Mesothelial cell of epicardium (in vitro differentiated cells): ENCODE data around the gene KIRREL2. TPM values are rescaled to one million over a fixed set of nuclear protein-coding genes. Genes with fewer than 3 reads are reported as not detected.

Experiments
- DNase-seq, 2 experiments: peaks; one replicate each; pipeline ENCODE4 v3.0.0; 2021; ENCODE audit warnings: low spot score in 2 of 2; ENCODE audit not compliant: unreplicated experiment in 2 of 2
- H3K27ac Mint-ChIP-seq: 2 replicates; pipeline ENCODE4 v1.8.0; 2021; ENCODE audit warnings: mixed read lengths
- H3K27me3 Mint-ChIP-seq: 2 replicates; pipeline ENCODE4 v1.8.0; 2021; ENCODE audit warnings: low read depth, mixed read lengths
- H3K36me3 Mint-ChIP-seq: 2 replicates; pipeline ENCODE4 v1.8.0; 2021; ENCODE audit warnings: mixed read lengths
- H3K4me1 Mint-ChIP-seq: 2 replicates; pipeline ENCODE4 v1.8.0; 2021; ENCODE audit warnings: mixed read lengths
- H3K4me3 Mint-ChIP-seq: 2 replicates; pipeline ENCODE4 v1.8.0; 2021; ENCODE audit warnings: mild to moderate bottlenecking, moderate library complexity, mixed read lengths
- H3K9me3 Mint-ChIP-seq: 2 replicates; pipeline ENCODE4 v1.8.0; 2021; ENCODE audit warnings: mixed read lengths
- total RNA-seq: library from RNA; stranded (reverse); gene quantifications from 3 replicates; pipeline ENCODE4 v1.2.1, GENCODE V29; 2021
- TF ChIP-seq, protein P1 (sequence below): fragments of 200-600 bp; sonication (generic); IDR thresholded peaks from one replicate; pipeline ENCODE4 v1.5.0; 2021; ENCODE audit warnings: antibody characterized with exemption; ENCODE audit not compliant: unreplicated experiment

The KIRREL2 gene
- total RNA-seq, 1 donor from 2014 or later: 1.4 TPM

GRCh38 chr19:35853038-35853756 lies 3.5 kb upstream of the KIRREL2 start:
- Mint-ChIP-seq H3K27ac (no peak overlapping the region), H3K36me3 (no peaks in the 10 kb centered on the region), H3K27me3 (peaks cover 89% of the 10 kb centered on the region), H3K4me3 (no peak overlapping the region), H3K4me1 (peaks cover 16% of the 10 kb centered on the region), H3K9me3 (no peaks in the 10 kb centered on the region)
- DNase-seq: no peak
- TF ChIP-seq, protein P1, sequence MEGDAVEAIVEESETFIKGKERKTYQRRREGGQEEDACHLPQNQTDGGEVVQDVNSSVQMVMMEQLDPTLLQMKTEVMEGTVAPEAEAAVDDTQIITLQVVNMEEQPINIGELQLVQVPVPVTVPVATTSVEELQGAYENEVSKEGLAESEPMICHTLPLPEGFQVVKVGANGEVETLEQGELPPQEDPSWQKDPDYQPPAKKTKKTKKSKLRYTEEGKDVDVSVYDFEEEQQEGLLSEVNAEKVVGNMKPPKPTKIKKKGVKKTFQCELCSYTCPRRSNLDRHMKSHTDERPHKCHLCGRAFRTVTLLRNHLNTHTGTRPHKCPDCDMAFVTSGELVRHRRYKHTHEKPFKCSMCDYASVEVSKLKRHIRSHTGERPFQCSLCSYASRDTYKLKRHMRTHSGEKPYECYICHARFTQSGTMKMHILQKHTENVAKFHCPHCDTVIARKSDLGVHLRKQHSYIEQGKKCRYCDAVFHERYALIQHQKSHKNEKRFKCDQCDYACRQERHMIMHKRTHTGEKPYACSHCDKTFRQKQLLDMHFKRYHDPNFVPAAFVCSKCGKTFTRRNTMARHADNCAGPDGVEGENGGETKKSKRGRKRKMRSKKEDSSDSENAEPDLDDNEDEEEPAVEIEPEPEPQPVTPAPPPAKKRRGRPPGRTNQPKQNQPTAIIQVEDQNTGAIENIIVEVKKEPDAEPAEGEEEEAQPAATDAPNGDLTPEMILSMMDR: no peak

GRCh38 chr19:35858311-35858710 lies 1.6 kb downstream of the KIRREL2 start:
- H3K27me3 Mint-ChIP-seq: peaks cover 88% of the 10 kb centered on the region
- H3K9me3 Mint-ChIP-seq: no peaks in the 10 kb centered on the region
- peaks cover 21% of the 10 kb centered on the region for H3K4me1 Mint-ChIP-seq
- no peaks in the 10 kb centered on the region for H3K36me3 Mint-ChIP-seq
- TF ChIP-seq, protein P1: no peak
- DNase-seq: no peak
- H3K4me3 Mint-ChIP-seq: no peak overlapping the region
- H3K27ac Mint-ChIP-seq: no peak overlapping the region

DNA sequence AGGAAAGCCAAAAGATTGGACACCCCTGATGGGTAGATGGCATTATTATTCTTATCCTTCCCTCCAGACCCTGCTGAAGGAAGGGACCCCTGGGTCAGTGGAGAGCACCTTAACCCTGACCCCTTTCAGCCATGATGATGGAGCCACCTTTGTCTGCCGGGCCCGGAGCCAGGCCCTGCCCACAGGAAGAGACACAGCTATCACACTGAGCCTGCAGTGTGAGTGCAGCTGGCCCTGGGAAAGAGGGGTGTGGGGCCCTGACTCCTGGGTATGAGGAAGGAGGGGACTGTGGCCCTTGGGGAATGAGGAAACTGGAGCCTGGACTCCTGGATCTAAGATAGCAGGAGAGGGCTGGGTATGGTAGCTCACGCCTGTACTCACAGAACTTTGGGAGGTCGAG lies 2.7 kb downstream of the KIRREL2 start:
- no peaks in the 10 kb centered on the region for H3K9me3 Mint-ChIP-seq
- peaks cover 89% of the 10 kb centered on the region for H3K27me3 Mint-ChIP-seq
- H3K4me1 Mint-ChIP-seq: peaks cover 21% of the 10 kb centered on the region
- H3K36me3 Mint-ChIP-seq: no peaks in the 10 kb centered on the region
- TF ChIP-seq, protein P1: no peak
- H3K4me3 Mint-ChIP-seq: no peak overlapping the region
- no peak for DNase-seq
- no peak overlapping the region for H3K27ac Mint-ChIP-seq

- no peak for DNase-seq
- no peaks in the 10 kb centered on the region for H3K36me3 Mint-ChIP-seq
- H3K9me3 Mint-ChIP-seq: no peaks in the 10 kb centered on the region
- H3K27me3 Mint-ChIP-seq: peaks cover 89% of the 10 kb centered on the region
- H3K4me3 Mint-ChIP-seq: no peak overlapping the region
- no peak overlapping the region for H3K27ac Mint-ChIP-seq
- TF ChIP-seq, protein P1: no peak
- peaks cover 13% of the 10 kb centered on the region for H3K4me1 Mint-ChIP-seq
Observed at GRCh38 chr19:35860436-35860817, 3.7 kb downstream of the KIRREL2 start.

DNA sequence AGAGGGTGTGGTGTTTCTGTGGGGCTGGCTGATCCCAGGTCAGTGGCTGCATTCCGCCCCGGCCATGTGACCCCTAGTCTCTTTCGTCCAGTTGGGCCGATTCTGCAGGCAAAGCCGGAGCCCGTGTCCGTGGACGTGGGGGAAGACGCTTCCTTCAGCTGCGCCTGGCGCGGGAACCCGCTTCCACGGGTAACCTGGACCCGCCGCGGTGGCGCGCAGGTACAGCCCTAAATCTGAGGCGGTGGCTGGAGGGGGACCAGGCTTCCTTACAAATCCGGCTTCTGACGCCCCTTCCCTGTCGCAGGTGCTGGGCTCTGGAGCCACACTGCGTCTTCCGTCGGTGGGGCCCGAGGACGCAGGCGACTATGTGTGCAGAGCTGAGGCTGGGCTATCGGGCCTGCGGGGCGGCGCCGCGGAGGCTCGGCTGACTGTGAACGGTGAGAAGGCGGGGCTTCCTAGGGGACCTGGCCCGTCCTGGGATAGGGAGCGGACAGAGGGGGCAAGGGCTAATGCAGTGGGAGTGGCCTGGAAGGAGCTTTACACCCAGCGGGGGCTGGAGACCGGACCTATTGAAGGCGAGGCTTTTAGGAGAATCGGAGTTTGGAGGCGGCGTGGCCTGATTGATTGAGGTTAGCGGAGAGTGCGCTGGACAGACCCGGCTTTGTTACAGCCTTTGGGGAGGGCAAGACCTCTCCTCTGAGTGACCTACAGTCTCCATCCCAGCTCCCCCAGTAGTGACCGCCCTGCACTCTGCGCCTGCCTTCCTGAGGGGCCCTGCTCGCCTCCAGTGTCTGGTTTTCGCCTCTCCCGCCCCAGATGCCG lies 4.3 kb downstream of the KIRREL2 start:
- Mint-ChIP-seq H3K36me3 (no peaks in the 10 kb centered on the region), H3K27me3 (peaks cover 90% of the 10 kb centered on the region), H3K4me3 (peak overlapping the region; percentile 27), H3K27ac (no peak overlapping the region), H3K9me3 (no peaks in the 10 kb centered on the region), H3K4me1 (peaks cover 10% of the 10 kb centered on the region)
- TF ChIP-seq, protein P1: no peak
- no peak for DNase-seq
